SK-N-SH treated with all-trans-retinoic acid at 6 μM for 48 hours (cell line): Measurements from ENCODE around the gene TNIK.

Experiments
- ATAC-seq: fragments of 200-7000 bp; cut with Tn5 transposase; 3 replicates; pipeline ENCODE4 v1.9.1; 2020; ENCODE audit warnings: mild to moderate bottlenecking, moderate library complexity
- ARNTL ChIP-seq: fragments of 450-650 bp; formaldehyde crosslinking; IDR thresholded peaks from 2 replicates; pipeline ENCODE4 v1.5.0; 2020; ENCODE audit warnings: low read depth, mild to moderate bottlenecking, moderate library complexity, borderline replicate concordance
- CREB5 ChIP-seq: fragments of 250-450 bp; sonication (Bioruptor Pico); IDR thresholded peaks from 2 replicates; pipeline ENCODE4 v1.5.1; 2020; ENCODE audit warnings: low read depth, mild to moderate bottlenecking, moderate library complexity
- CSDC2 ChIP-seq: fragments of 250-450 bp; sonication (Bioruptor Pico); IDR thresholded peaks from 2 replicates; pipeline ENCODE4 v1.5.0; 2020; ENCODE audit warnings: mild to moderate bottlenecking, moderate library complexity
- CSRNP3 ChIP-seq: fragments of 250-450 bp; sonication (Bioruptor Pico); IDR thresholded peaks from 2 replicates; pipeline ENCODE4 v1.5.1; 2021; ENCODE audit warnings: mild to moderate bottlenecking, moderate library complexity
- ESRRG ChIP-seq: fragments of 250-450 bp; sonication (Bioruptor Pico); IDR thresholded peaks from 2 replicates; pipeline ENCODE4 v1.6.1; 2021; ENCODE audit warnings: mild to moderate bottlenecking
- GLIS3 ChIP-seq: fragments of 250-450 bp; sonication (Bioruptor Pico); IDR thresholded peaks from 2 replicates; pipeline ENCODE4 v1.5.0; 2020; ENCODE audit warnings: mild to moderate bottlenecking, moderate library complexity
- ISL1 ChIP-seq: fragments of 250-450 bp; sonication (Bioruptor Pico); IDR thresholded peaks from 2 replicates; pipeline ENCODE4 v2.1.2; 2022; ENCODE audit warnings: mild to moderate bottlenecking, moderate library complexity
- OSR1 ChIP-seq: fragments of 250-450 bp; sonication (Bioruptor Pico); IDR thresholded peaks from 2 replicates; pipeline ENCODE4 v1.8.0; 2022; ENCODE audit warnings: moderate library complexity, mild to moderate bottlenecking, inconsistent platforms
- PATZ1 ChIP-seq: fragments of 250-450 bp; sonication (Bioruptor Pico); IDR thresholded peaks from 2 replicates; pipeline ENCODE4 v1.8.0; 2020; ENCODE audit warnings: mild to moderate bottlenecking, moderate library complexity, borderline replicate concordance
- POU6F1 ChIP-seq: fragments of 250-450 bp; sonication (Bioruptor Pico); IDR thresholded peaks from 2 replicates; pipeline ENCODE4 v1.8.0; 2021; ENCODE audit warnings: low read depth, mild to moderate bottlenecking, moderate library complexity, borderline replicate concordance
- PPARA ChIP-seq: fragments of 250-450 bp; sonication (Bioruptor Pico); IDR thresholded peaks from 2 replicates; pipeline ENCODE4 v1.5.0; 2020; ENCODE audit warnings: mild to moderate bottlenecking, borderline replicate concordance
- RARB ChIP-seq: fragments of 250-450 bp; sonication (Bioruptor Pico); IDR thresholded peaks from 2 replicates; pipeline ENCODE4 v1.8.0; 2021; ENCODE audit warnings: mild to moderate bottlenecking, moderate library complexity
- SNAI2 ChIP-seq: fragments of 250-450 bp; sonication (Bioruptor Pico); IDR thresholded peaks from 2 replicates; pipeline ENCODE4 v1.5.0; 2020; ENCODE audit warnings: mild to moderate bottlenecking, moderate library complexity
- TCF4 ChIP-seq: fragments of 250-450 bp; sonication (Bioruptor Pico); IDR thresholded peaks from 2 replicates; pipeline ENCODE4 v1.8.0; 2021; ENCODE audit warnings: mild to moderate bottlenecking, moderate library complexity, borderline replicate concordance
- TOX ChIP-seq: fragments of 250-450 bp; sonication (Bioruptor Pico); IDR thresholded peaks from 2 replicates; pipeline ENCODE4 v1.8.0; 2021; ENCODE audit warnings: mild to moderate bottlenecking, moderate library complexity, borderline replicate concordance
- TSHZ2 ChIP-seq: fragments of 250-450 bp; sonication (Bioruptor Pico); IDR thresholded peaks from 2 replicates; pipeline ENCODE4 v1.5.0; 2020; ENCODE audit warnings: mild to moderate bottlenecking, moderate library complexity
- ZC3H10 ChIP-seq: fragments of 250-450 bp; sonication (Bioruptor Pico); IDR thresholded peaks from 2 replicates; pipeline ENCODE4 v1.5.1; 2021; ENCODE audit warnings: mild to moderate bottlenecking, moderate library complexity
- ZFP3 ChIP-seq: fragments of 250-450 bp; sonication (Bioruptor Pico); IDR thresholded peaks from 2 replicates; pipeline ENCODE4 v1.5.0; 2020; ENCODE audit warnings: mild to moderate bottlenecking, moderate library complexity
- ZFP30 ChIP-seq: fragments of 450-650 bp; formaldehyde crosslinking; IDR thresholded peaks from 2 replicates; pipeline ENCODE4 v1.5.0; 2022; ENCODE audit warnings: mild to moderate bottlenecking, moderate library complexity
- ZNF565 ChIP-seq: fragments of 450-650 bp; formaldehyde crosslinking; conservative IDR thresholded peaks from 2 replicates; pipeline ENCODE4 v1.5.0; 2020; ENCODE audit warnings: low read depth, mild to moderate bottlenecking, moderate library complexity
- ZNF70 ChIP-seq: fragments of 450-650 bp; formaldehyde crosslinking; IDR thresholded peaks from 2 replicates; pipeline ENCODE4 v1.5.0; 2020; ENCODE audit warnings: mild to moderate bottlenecking, moderate library complexity
- ZNF8 ChIP-seq: fragments of 450-650 bp; formaldehyde crosslinking; IDR thresholded peaks from 2 replicates; pipeline ENCODE4 v1.5.0; 2020; ENCODE audit warnings: mild to moderate bottlenecking, moderate library complexity

Gene TNIK

GRCh38 chr3:171221597-171221996, 238.6 kb downstream of the TNIK start:
- no peak for ATAC-seq

GRCh38 chr3:171221104-171221503, 239.1 kb downstream of the TNIK start:
- no peak for ATAC-seq
- TF ChIP-seq TOX (CRISPR knock-in tag) (no peak), TCF4 (CRISPR knock-in tag) (no peak), ESRRG (CRISPR knock-in tag) (no peak), POU6F1 (CRISPR knock-in tag) (no peak), ZFP3 (CRISPR knock-in tag) (no peak), ZC3H10 (CRISPR knock-in tag) (no peak), PPARA (CRISPR knock-in tag) (no peak), ZNF8 (CRISPR knock-in tag) (no peak), ZNF565 (CRISPR knock-in tag) (no peak)

More at GRCh38 chr3:171221597-171221996, 238.6 kb downstream of the TNIK start:
- no peak for TF ChIP-seq ZC3H10 (CRISPR knock-in tag)
- TF ChIP-seq CSDC2 (CRISPR knock-in tag) = no peak
- TF ChIP-seq TOX (CRISPR knock-in tag) = no peak
- TF ChIP-seq TSHZ2 (CRISPR knock-in tag) = no peak
- TF ChIP-seq RARB (CRISPR knock-in tag) = no peak
- TF ChIP-seq SNAI2 (CRISPR knock-in tag) = no peak
- no peak for TF ChIP-seq POU6F1 (CRISPR knock-in tag)
- no peak for TF ChIP-seq GLIS3 (CRISPR knock-in tag)
- no peak for TF ChIP-seq ZNF8 (CRISPR knock-in tag)
- TF ChIP-seq ZNF70 (CRISPR knock-in tag) = no peak
- no peak for TF ChIP-seq ISL1 (CRISPR knock-in tag)
- no peak for TF ChIP-seq ESRRG (CRISPR knock-in tag)
- no peak for TF ChIP-seq PATZ1 (CRISPR knock-in tag)
- no peak for TF ChIP-seq ARNTL (CRISPR knock-in tag)
- TF ChIP-seq ZNF565 (CRISPR knock-in tag) = no peak
- no peak for TF ChIP-seq TCF4 (CRISPR knock-in tag)
- TF ChIP-seq PPARA (CRISPR knock-in tag) = no peak
- no peak for TF ChIP-seq OSR1 (CRISPR knock-in tag)
- no peak for TF ChIP-seq ZFP30 (CRISPR knock-in tag)
- TF ChIP-seq ZFP3 (CRISPR knock-in tag) = no peak

- no peak for ATAC-seq
- TF ChIP-seq TOX (CRISPR knock-in tag) (no peak), CSRNP3 (CRISPR knock-in tag) (no peak), CREB5 (no peak), ZFP30 (CRISPR knock-in tag) (no peak), POU6F1 (CRISPR knock-in tag) (no peak), TSHZ2 (CRISPR knock-in tag) (no peak), ISL1 (CRISPR knock-in tag) (no peak)
Observed at GRCh38 chr3:171219258-171219657, 240.9 kb downstream of the TNIK start.
